Activated CD8-positive, alpha-beta memory T cell treated with anti-CD3 and anti-CD28 coated beads, Interleukin-2, amount 50 U/mL, for 1 hour (primary cell): ENCODE data around the gene ZNF398.
"Not testable (repeated sequence)": the region's sequence is repeated elsewhere in the genome, so short reads cannot be mapped to it uniquely, and the experiment has no call there.

ENCODE experiments used
- DNase-seq: peaks from one replicate; pipeline ENCODE4 v3.0.0-alpha.2; 2020; ENCODE audit errors: extremely low read depth

The ZNF398 gene

GRCh38 chr7:149196705-149197171 lies 49.5 kb downstream of the ZNF398 start:
- no peak for DNase-seq

GRCh38 chr7:149197675-149198074 lies 50.4 kb downstream of the ZNF398 start:
- DNase-seq, result no peak

GRCh38 chr7:149198161-149198816 lies 51.0 kb downstream of the ZNF398 start:
- no peak for DNase-seq

- no peak for DNase-seq
These were observed 52.2 kb downstream of the ZNF398 start for GRCh38 chr7:149199234-149199995.

DNA sequence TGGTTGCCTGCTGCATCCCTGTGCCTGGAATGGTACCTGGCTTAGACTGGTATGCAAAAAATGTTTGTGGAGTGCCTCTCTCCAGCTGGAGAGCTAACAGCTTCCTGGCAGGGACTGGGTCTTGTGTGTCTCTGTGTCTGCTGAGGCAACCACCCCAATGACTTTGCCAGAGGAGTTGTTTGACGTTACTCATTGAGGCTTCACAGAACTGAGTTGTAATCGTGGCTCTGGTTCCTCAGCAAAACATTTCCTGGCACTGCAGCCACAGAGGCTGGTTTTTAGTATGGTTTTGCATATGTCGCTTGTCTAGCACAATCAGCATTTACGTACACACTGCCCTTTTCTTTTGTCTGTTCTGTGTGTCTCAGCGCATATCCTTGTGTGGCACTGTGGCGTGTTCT lies 55.6 kb downstream of the ZNF398 start:
- no peak for DNase-seq

DNA sequence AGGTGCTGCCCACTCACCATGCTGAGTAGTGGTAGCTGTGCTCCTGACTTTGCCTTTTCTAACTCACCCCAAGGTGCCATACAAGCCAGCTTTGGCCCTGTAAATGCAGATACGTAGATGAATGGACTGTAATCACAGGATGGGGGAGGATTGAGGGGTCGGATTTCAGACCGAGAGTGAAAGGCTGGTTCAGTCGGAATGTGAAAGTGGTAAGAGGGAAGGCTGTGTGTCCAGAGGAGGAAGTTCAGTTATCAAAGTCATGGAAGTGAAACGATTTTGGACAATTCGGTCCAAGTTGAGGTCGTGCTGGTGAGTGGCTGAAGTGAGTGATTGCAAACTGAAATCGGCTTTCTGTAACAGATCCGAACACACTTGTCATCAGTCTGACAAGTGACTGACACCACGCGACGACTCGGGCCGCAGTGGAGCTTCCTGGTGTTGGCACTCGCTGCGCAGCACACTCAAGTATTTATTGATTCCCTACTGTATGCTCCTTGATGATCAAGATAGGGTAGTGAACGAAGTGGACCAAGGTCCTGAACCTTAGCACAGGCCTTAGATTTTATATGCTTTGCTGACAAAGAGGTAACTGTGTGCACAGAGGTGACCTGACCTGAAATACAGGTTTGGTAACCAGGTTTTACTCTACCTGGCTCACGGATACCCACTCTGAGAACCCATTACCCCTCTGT lies 58.6 kb downstream of the ZNF398 start:
- no peak for DNase-seq

DNA sequence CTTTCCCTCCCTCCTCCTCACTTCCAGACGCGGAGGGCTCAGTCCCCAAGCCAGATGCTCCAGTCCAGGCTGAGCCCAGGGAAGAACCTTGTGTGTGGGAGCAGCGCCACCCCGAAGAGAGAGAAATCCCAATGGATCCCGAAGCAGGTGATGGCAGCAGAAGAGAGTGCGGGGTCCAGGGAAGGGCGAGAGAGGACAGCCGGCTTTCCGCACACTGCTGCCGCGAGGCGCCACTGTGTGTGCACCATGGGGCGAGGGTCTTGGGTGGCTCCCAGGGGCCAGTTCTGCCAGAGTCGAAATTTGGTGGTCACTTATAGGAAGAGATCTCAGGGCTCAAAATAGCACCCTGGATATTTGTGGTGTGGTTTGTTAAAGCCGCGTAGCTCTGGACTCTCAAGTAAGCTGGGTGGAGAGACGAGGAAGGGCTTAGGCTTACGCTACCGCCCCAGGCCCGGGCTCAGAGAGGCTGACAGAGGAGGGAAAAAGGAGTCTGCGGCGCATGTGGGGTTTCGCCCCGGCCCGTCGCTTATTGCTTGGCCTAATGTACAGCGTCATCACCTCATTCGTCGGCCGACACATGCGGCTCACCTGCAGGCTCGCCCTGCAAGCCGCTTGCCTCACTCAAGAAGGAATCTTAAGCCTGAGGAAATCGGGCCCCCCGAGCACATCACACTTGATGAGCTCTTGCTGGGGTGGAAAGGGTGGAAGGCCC lies 60.2 kb downstream of the ZNF398 start:
- DNase-seq, result no peak

- peak; percentile 19 for DNase-seq
These were observed 62.4 kb downstream of the ZNF398 start for GRCh38 chr7:149209518-149210269.

DNA sequence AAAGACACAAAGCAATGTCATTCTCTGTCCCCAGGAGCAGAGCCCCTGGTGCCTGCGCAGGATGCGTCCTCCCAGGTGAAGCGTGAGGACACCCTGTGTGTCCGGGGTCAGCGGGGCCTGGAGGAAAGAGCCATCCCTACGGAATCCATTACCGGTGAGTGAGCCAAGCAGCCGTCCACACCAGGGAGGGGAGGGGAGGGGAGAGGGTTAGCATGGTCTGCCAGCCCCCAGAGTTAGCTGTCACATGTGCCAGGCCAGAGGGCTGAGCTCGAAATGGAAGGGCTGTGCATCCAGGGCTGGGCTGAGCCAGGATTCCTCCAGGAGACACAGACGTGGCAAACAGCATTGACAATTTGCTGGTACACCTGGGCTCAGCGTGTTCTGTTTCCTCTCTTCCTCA lies 63.3 kb downstream of the ZNF398 start:
- DNase-seq, result no peak

- DNase-seq, result no peak
These were observed 66.9 kb downstream of the ZNF398 start for GRCh38 chr7:149214020-149214720.

DNA sequence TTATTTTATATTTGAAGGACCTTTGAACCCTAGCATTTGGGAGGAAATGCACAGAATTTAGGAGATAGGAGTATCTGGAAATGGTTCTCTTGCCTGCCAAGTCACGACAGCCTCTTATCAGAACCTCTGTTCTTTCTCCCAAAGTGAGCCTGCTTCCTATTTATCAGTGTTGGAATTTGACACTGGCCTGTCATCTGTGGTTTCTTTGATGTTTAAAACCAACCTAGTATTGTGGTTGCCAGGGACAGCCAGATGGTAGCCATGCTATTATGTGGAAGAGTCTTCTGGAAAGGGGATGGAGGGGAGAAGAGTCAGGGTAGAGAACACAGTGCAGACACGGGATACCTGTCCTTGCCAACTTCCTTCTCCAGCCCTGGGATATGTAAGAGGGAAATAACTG lies 69.1 kb downstream of the ZNF398 start:
- DNase-seq, result no peak

- no peak for DNase-seq
These were observed 70.3 kb downstream of the ZNF398 start for GRCh38 chr7:149217570-149217969.

DNA sequence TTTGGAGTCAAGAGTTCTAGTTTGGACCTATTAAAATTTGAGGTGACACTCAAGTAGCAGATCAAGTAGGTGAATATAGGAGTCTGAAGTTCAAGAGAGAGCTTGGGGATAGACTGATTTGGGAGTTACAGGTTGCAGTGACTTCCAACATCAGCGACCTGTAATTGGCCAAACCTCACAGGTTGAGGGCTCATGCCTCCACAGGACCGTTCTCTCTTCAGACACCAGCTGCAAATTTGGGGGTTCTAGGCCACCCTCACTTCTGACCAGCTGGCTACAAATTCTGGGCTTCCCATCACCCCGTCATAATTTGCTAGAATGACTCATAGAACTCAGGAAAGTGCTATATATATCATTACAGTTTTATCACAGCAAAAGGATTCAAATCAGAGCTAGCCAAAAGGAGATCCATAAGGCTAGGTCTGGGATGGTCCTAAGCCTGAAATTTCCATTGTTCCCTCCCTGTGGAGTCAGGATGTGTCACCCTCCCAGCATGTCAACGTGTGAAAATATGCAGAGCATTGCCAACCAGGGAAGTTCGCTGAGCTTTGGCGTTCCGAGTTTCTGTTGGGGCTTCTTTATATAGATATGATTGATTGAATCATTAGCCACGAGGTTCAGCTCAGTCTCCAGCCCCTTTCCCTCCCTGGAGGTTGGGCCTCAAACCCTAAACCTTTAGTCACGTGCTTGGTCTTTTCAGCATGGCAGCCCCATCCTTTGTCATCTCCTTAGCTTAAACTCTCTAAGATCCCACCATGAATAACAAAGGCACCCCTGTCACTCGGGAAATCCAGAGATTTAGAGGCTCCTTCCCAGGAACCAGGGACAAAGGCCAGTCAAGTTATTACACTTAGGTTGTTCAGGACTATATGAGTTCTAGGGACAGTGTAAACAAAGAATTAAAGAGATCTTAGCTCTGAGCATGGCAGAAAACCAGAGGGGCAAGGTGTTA lies 71.5 kb downstream of the ZNF398 start:
- no peak for DNase-seq

DNA sequence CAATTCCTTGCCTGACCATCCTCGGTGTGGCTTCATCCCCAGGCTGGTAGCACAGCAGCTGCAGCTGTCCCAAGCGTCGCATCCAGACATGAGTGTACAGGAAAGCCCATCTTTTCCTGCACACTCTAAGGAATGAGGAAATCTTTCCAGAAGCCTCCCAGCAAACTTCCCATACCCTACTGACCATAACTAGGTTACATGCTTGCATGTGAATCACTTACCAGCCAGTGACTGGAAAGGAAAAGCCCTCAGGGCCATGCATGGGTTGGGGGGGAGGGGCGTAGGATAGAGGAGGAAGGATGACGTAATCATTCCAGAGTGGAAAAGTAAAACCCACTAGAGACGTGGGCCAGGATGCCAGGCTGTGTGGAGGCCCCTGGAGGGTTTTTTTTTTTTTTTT lies 73.3 kb downstream of the ZNF398 start:
- DNase-seq, result no peak

DNA sequence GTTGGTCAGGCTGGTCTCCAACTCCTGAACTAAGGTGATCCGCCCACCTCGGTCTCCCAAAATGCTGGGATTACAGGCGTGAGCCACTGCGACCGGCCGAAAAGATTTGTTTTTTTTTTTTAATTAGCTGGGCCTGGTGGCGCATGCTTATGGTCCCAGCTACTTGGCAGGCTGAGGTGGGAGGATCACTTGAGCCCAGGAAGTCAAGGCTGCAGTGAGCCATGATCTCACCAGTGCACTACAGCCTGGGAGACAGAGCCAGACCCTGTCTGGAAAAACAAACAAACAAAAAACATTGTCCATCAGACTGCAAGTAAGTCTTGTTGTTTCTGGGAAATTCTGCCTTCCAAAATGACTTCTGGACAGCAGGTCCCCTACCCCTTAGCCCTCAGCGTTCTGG lies 75.9 kb downstream of the ZNF398 start:
- DNase-seq, result no peak

GRCh38 chr7:149223761-149224160 lies 76.5 kb downstream of the ZNF398 start:
- no peak for DNase-seq

GRCh38 chr7:149224352-149224751 lies 77.1 kb downstream of the ZNF398 start:
- no peak for DNase-seq

DNA sequence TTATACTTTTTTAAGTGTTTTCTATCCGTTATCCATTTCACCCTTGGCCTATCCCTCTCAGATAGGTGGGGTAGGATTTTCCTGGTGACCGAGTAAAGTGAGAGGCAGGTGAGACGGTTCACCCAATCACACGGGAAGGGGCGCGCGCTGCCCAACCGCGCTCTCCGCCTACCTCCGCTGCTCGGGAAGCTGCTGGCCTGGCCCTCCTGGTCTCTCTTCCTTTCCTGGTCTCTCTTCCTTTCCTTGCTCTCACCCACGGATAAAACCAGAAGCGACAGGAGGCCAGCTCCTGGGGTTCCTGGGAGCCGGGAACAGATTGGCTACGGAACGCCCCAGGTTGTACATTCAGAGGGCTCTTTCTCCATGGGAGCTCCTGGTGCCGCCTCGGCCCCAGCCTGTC lies 77.9 kb downstream of the ZNF398 start:
- DNase-seq, result no peak

DNA sequence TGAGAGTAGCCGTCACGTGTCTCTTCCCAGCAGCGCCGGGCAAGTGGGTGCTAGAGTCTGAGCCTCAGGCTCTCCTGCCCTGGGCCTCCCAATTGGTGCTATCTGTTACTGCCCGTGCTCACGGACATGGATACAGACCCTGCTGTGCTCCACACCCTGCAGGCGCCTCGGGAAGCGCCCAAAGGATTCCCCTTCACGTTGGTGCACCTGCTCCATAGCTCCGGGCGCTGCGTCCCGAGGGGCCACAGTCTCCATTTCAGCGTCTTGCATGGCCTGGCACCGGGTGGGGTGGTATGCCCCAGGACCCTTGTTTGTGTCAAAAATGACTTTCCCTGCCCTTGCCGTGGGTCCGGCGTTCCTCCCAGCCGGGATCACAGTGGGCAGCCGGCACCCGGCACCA lies 78.4 kb downstream of the ZNF398 start:
- no peak for DNase-seq

DNA sequence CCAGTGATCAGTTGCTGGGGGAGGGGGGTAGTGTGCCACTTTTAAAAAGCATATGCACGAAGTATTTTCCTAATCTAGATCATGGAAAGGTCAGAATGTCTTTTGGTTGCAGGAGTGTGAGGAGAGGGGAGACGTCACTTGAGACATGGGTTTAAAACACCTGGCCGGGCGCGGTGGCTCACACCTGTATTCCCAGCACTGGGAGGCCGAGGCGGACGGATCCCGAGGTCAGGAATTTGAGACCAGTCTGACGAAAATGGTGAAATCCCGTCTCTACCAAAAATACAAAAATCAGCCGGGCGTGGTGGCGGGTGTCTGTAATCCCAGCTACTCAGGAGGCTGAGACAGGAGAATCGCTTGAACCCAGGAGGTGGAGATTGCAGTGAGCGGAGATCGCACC lies 79.1 kb downstream of the ZNF398 start:
- not testable (repeated sequence) for DNase-seq
